HCT116 (cell line): Measurements from ENCODE around the gene ACTBL2. TPM values are rescaled to one million over a fixed set of nuclear protein-coding genes. Genes with fewer than 3 reads are reported as not detected.
A peak's percentile ranks its signal among the peaks of the same experiment; 100 is the strongest.

Source experiments
- ATAC-seq: fragments of 200-7000 bp; cut with Tn5 transposase; 2 replicates; pipeline ENCODE4 v1.9.1; 2020; ENCODE audit warnings: mild to moderate bottlenecking, moderate library complexity
- BruUV-seq: library from RNA; stranded (reverse); fragments of 400-500 nt; replicated peaks from 2 replicates; lab custom pipeline; 2021; lab: Mats Ljungman, UMichigan
- CTCF ChIA-PET: fragments of 300-600 bp; sonication (Branson Sonifier 250); formaldehyde crosslinking; loops from one replicate; lab custom pipeline; 2021; ENCODE audit warnings: antibody characterized with exemption; lab: Charles Lee
- POLR2A ChIA-PET: fragments of 300-600, 350-600 bp; sonication (Branson Sonifier 250); formaldehyde crosslinking; loops from one replicate; lab custom pipeline; 2021; ENCODE audit warnings: antibody characterized with exemption; lab: Charles Lee
- RAD21 ChIA-PET, 2 experiments: fragments of 300-600 bp; sonication (Branson Sonifier 250); formaldehyde crosslinking; loops; one replicate each; lab custom pipeline; 2023; ENCODE audit warnings: low total read pairs in 2 of 2; ENCODE audit not compliant: uncharacterized antibody in 2 of 2, unreplicated experiment in 2 of 2, low non-redundant PET in 1 of 2; lab: Charles Lee
- DNase-seq: peaks from one replicate; pipeline ENCODE4 v3.0.0-alpha.2; 2010; ENCODE audit warnings: low read depth, low spot score
- H2AFZ ChIP-seq: fragments of 200-600 bp; shearing (Covaris generic), sonication (generic); 2 replicates; pipeline ENCODE4 v1.6.1; 2017; ENCODE audit warnings: low read depth, mixed run types, mixed read lengths, antibody characterized with exemption, low read length; ENCODE audit not compliant: poor library complexity, severe bottlenecking
- H3K27ac ChIP-seq: 2 replicates; pipeline ENCODE4 v1.5.1; 2012; ENCODE audit warnings: low read depth, low read length
- H3K27me3 ChIP-seq: fragments of 200-600 bp; sonication (generic); 2 replicates; pipeline ENCODE4 v1.6.1; 2016; ENCODE audit warnings: mixed run types, low read length, mixed read lengths; ENCODE audit not compliant: insufficient read depth
- H3K36me3 ChIP-seq, 2 experiments: fragments of 200-500 bp in 1 of 2; fragments of 200-600 bp in 1 of 2; sonication (Bioruptor generic) in 1 of 2; sonication (generic) in 1 of 2; 2 replicates each; pipeline versions ENCODE4 v1.5.1 to v1.6.1; 2014 to 2016; ENCODE audit warnings: low read length in 2 of 2, inconsistent platforms in 1 of 2, mixed read lengths in 1 of 2, mixed run types in 1 of 2; ENCODE audit not compliant: insufficient read depth in 2 of 2, control insufficient read depth in 1 of 2
- H3K4me1 ChIP-seq, 2 experiments: fragments of 200-600 bp in 1 of 2; sonication (generic) in 1 of 2; 2 replicates each; pipeline versions ENCODE4 v1.5.1 to v1.6.1; 2012 to 2017; ENCODE audit warnings: low read length in 2 of 2, inconsistent platforms in 1 of 2, mild to moderate bottlenecking in 1 of 2, mixed read lengths in 1 of 2, mixed run types in 1 of 2, moderate library complexity in 1 of 2; ENCODE audit not compliant: insufficient read depth in 2 of 2, control insufficient read depth in 1 of 2
- H3K4me2 ChIP-seq: fragments of 200-600 bp; sonication (generic); 2 replicates; pipeline ENCODE4 v1.6.1; 2017; ENCODE audit warnings: mixed run types, low read length, mixed read lengths
- H3K4me3 ChIP-seq, 2 experiments: fragments of 200-600 bp in 1 of 2; sonication (generic) in 1 of 2; replicated peaks in 1 of 2; 2 replicates each; pipeline ENCODE4 v1.5.1; 2011 to 2016; ENCODE audit warnings: low read length in 2 of 2, control low read depth in 1 of 2, low read depth in 1 of 2, mild to moderate bottlenecking in 1 of 2, mixed read lengths in 1 of 2, mixed run types in 1 of 2
- H3K79me2 ChIP-seq: fragments of 200-600 bp; sonication (generic); 2 replicates; pipeline ENCODE4 v1.6.1; 2017; ENCODE audit warnings: mild to moderate bottlenecking, mixed run types, low read length, moderate library complexity, mixed read lengths; ENCODE audit not compliant: insufficient read depth
- H3K9ac ChIP-seq: fragments of 200-600 bp; sonication (generic); 2 replicates; pipeline ENCODE4 v1.6.1; 2016; ENCODE audit warnings: low read length, mixed read lengths
- H3K9me2 ChIP-seq: fragments of 200-600 bp; sonication (generic), shearing (Covaris generic); 2 replicates; pipeline ENCODE4 v1.6.1; 2017; ENCODE audit warnings: mixed run types, mild to moderate bottlenecking, moderate library complexity; ENCODE audit not compliant: insufficient read depth
- H3K9me3 ChIP-seq, 2 experiments: fragments of 200-500 bp in 1 of 2; fragments of 200-600 bp in 1 of 2; sonication (Bioruptor generic) in 1 of 2; sonication (generic) in 1 of 2; 2 replicates each; pipeline ENCODE4 v1.6.1; 2014 to 2017; ENCODE audit warnings: low read length in 2 of 2, mixed read lengths in 2 of 2, inconsistent platforms in 1 of 2, low read depth in 1 of 2, mild to moderate bottlenecking in 1 of 2, mixed run types in 1 of 2, moderate library complexity in 1 of 2; ENCODE audit not compliant: control insufficient read depth in 1 of 2, insufficient read depth in 1 of 2
- H4K20me1 ChIP-seq: fragments of 200-600 bp; sonication (generic), shearing (Covaris generic); 2 replicates; pipeline ENCODE4 v1.6.1; 2017; ENCODE audit warnings: mixed run types, mild to moderate bottlenecking, moderate library complexity; ENCODE audit not compliant: insufficient read depth
- CBX3 ChIP-seq: IDR thresholded peaks from 2 replicates; pipeline ENCODE4 v1.6.1; 2012; ENCODE audit warnings: low read depth
- EGR1 ChIP-seq: IDR thresholded peaks from 2 replicates; pipeline ENCODE4 v1.6.1; 2012; ENCODE audit warnings: low read depth
- ELF1 ChIP-seq: IDR thresholded peaks from 2 replicates; pipeline ENCODE4 v1.6.1; 2012; ENCODE audit warnings: low read depth, borderline replicate concordance
- EZH2 ChIP-seq: fragments of 200-600 bp; sonication (generic); IDR thresholded peaks from 2 replicates; pipeline ENCODE4 v1.6.1; 2017; ENCODE audit warnings: antibody characterized with exemption, mixed run types
- EZH2phosphoT487 ChIP-seq: fragments of 200-600 bp; IDR thresholded peaks from 2 replicates; pipeline ENCODE4 v1.6.1; 2018; ENCODE audit warnings: antibody characterized with exemption, borderline replicate concordance
- FOSL1 ChIP-seq: IDR thresholded peaks from 2 replicates; pipeline ENCODE4 v1.6.1; 2012; ENCODE audit warnings: low read depth
- POLR2A ChIP-seq: IDR thresholded peaks from 2 replicates; pipeline ENCODE4 v1.7.0; 2011; ENCODE audit warnings: borderline replicate concordance; ENCODE audit not compliant: insufficient read depth, insufficient read length; ENCODE audit errors: extremely low read depth
- RAD21 ChIP-seq: IDR thresholded peaks from 2 replicates; pipeline ENCODE4 v1.6.1; 2012; ENCODE audit warnings: low read depth, mild to moderate bottlenecking
- SIN3A ChIP-seq: IDR thresholded peaks from 2 replicates; pipeline ENCODE4 v1.6.1; 2012; ENCODE audit warnings: low read depth
- SP1 ChIP-seq: IDR thresholded peaks from 2 replicates; pipeline ENCODE4 v1.6.1; 2012; ENCODE audit warnings: low read depth
- SRF ChIP-seq: IDR thresholded peaks from 2 replicates; pipeline ENCODE4 v1.6.1; 2012; ENCODE audit warnings: low read depth
- YY1 ChIP-seq: IDR thresholded peaks from 2 replicates; pipeline ENCODE4 v1.6.1; 2011; ENCODE audit warnings: low read length, low read depth, moderate library complexity, mild to moderate bottlenecking; ENCODE audit not compliant: insufficient replicate concordance; ENCODE audit errors: extremely low read depth
- intact Hi-C: fragments of 100-400 bp; cut with micrococcal nuclease; formaldehyde crosslinking; loops from 2 replicates; pipeline ENCODE4 v1.10.0; 2022
- total RNA-seq: library from RNA; stranded (reverse); gene quantifications from one replicate; pipeline ENCODE4 v1.2.1, GENCODE V29; 2021; ENCODE audit not compliant: unreplicated experiment
- TF ChIP-seq, protein P1 (sequence below): IDR thresholded peaks from 2 replicates; pipeline ENCODE4 v1.6.1; 2011; ENCODE audit warnings: mild to moderate bottlenecking, low read length, moderate library complexity; ENCODE audit not compliant: insufficient replicate concordance; ENCODE audit errors: extremely low read depth
- TF ChIP-seq, protein P2 (sequence below): IDR thresholded peaks from 2 replicates; pipeline ENCODE4 v1.6.1; 2012
- TF ChIP-seq, protein P3 (sequence below): IDR thresholded peaks from 2 replicates; pipeline ENCODE4 v1.6.1; 2012
- TF ChIP-seq, protein P4 (sequence below): IDR thresholded peaks from 2 replicates; pipeline ENCODE4 v1.6.1; 2012; ENCODE audit warnings: low read depth
- TF ChIP-seq, protein P5 (sequence below), 3 experiments: fragments of 200-600 bp in 1 of 3; sonication (generic) in 1 of 3; IDR thresholded peaks in 2 of 3; conservative IDR thresholded peaks in 1 of 3; 2 replicates each; pipeline ENCODE4 v1.5.1; 2012 to 2017; ENCODE audit warnings: low read depth in 2 of 3, low read length in 2 of 3, antibody characterized with exemption in 1 of 3, borderline replicate concordance in 1 of 3, control low read depth in 1 of 3, mild to moderate bottlenecking in 1 of 3, mixed read lengths in 1 of 3, mixed run types in 1 of 3, moderate library complexity in 1 of 3; ENCODE audit not compliant: insufficient read depth in 1 of 3

Gene ACTBL2
- total RNA-seq, 1 experiment from 2014 or later, result 0.07 TPM

DNA sequence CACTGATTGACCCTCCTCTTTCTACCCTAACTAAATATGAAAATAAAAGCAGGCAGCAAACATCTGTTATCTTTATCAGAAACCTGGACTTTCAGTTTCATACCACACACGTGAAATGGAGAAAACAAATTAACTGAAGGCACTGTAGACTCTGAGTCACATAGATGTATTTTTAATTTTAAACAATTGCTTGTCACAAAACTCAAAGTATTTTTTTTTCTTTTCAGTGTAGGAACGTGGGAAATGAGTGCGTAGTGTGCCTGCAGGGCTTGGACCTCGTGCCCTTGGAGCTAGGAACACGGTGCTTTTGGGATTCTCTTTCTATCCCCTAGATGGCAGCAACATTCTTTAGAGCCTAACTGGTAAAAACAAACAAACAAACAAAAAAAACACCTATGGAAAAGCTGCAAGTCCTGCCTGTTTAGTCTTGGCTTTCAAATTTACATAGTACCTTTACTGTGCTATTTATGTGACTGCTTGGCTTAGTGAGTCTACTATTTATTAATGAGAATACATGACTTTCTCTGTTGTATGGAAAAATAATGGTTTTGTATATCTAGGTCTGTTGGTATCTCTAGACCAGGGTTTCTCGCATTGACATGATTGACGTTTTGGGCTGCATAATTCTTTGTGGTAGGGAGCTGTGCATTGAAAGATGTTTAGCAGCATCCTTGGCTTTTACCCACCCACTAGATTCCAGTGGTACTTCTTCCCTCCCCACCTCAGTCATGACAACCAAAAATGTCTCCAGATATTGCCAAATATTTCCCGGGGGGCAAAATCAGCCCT, 16.8 kb upstream of the ACTBL2 start:
- Histone ChIP-seq H3K27ac (no peak overlapping the region), H3K36me3 (no peaks in the 10 kb centered on the region), H3K9me2 (no peaks in the 10 kb centered on the region), H3K9ac (no peak overlapping the region; the same call in 1 of the 2 replicates), H3K9me3 (no peaks in the 10 kb centered on the region), H3K27me3 (no peaks in the 10 kb centered on the region), H2AFZ (peak overlapping the region; percentile 67), H3K4me2 (peak overlapping the region; percentile 34), H4K20me1 (no peaks in the 10 kb centered on the region), H3K4me3 (no peak overlapping the region), H3K4me1 (peaks cover 22 to 43% of the 10 kb centered on the region in 2 experiments), H3K79me2 (no peaks in the 10 kb centered on the region)
- peak; percentile 33 for ATAC-seq
- TF ChIP-seq, protein P1, sequence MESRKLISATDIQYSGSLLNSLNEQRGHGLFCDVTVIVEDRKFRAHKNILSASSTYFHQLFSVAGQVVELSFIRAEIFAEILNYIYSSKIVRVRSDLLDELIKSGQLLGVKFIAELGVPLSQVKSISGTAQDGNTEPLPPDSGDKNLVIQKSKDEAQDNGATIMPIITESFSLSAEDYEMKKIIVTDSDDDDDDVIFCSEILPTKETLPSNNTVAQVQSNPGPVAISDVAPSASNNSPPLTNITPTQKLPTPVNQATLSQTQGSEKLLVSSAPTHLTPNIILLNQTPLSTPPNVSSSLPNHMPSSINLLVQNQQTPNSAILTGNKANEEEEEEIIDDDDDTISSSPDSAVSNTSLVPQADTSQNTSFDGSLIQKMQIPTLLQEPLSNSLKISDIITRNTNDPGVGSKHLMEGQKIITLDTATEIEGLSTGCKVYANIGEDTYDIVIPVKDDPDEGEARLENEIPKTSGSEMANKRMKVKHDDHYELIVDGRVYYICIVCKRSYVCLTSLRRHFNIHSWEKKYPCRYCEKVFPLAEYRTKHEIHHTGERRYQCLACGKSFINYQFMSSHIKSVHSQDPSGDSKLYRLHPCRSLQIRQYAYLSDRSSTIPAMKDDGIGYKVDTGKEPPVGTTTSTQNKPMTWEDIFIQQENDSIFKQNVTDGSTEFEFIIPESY, result no peak
- TF ChIP-seq, protein P2, sequence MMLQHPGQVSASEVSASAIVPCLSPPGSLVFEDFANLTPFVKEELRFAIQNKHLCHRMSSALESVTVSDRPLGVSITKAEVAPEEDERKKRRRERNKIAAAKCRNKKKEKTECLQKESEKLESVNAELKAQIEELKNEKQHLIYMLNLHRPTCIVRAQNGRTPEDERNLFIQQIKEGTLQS, result no peak
- TF ChIP-seq, protein P3, sequence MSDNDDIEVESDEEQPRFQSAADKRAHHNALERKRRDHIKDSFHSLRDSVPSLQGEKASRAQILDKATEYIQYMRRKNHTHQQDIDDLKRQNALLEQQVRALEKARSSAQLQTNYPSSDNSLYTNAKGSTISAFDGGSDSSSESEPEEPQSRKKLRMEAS, result peak; percentile 94
- TF ChIP-seq ELF1 (no peak), POLR2A (no peak), SIN3A (no peak), SRF (no peak), YY1 (no peak), EZH2phosphoT487 (no peak), EGR1 (no peak), RAD21 (peak; percentile 93), SP1 (no peak; the same call in 1 of the 2 replicates), FOSL1 (no peak), EZH2 (no peak), CBX3 (peak; percentile 69; the same call in 1 of the 2 replicates)
- TF ChIP-seq, protein P4, sequence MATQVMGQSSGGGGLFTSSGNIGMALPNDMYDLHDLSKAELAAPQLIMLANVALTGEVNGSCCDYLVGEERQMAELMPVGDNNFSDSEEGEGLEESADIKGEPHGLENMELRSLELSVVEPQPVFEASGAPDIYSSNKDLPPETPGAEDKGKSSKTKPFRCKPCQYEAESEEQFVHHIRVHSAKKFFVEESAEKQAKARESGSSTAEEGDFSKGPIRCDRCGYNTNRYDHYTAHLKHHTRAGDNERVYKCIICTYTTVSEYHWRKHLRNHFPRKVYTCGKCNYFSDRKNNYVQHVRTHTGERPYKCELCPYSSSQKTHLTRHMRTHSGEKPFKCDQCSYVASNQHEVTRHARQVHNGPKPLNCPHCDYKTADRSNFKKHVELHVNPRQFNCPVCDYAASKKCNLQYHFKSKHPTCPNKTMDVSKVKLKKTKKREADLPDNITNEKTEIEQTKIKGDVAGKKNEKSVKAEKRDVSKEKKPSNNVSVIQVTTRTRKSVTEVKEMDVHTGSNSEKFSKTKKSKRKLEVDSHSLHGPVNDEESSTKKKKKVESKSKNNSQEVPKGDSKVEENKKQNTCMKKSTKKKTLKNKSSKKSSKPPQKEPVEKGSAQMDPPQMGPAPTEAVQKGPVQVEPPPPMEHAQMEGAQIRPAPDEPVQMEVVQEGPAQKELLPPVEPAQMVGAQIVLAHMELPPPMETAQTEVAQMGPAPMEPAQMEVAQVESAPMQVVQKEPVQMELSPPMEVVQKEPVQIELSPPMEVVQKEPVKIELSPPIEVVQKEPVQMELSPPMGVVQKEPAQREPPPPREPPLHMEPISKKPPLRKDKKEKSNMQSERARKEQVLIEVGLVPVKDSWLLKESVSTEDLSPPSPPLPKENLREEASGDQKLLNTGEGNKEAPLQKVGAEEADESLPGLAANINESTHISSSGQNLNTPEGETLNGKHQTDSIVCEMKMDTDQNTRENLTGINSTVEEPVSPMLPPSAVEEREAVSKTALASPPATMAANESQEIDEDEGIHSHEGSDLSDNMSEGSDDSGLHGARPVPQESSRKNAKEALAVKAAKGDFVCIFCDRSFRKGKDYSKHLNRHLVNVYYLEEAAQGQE, result no peak
- TF ChIP-seq, protein P5, sequence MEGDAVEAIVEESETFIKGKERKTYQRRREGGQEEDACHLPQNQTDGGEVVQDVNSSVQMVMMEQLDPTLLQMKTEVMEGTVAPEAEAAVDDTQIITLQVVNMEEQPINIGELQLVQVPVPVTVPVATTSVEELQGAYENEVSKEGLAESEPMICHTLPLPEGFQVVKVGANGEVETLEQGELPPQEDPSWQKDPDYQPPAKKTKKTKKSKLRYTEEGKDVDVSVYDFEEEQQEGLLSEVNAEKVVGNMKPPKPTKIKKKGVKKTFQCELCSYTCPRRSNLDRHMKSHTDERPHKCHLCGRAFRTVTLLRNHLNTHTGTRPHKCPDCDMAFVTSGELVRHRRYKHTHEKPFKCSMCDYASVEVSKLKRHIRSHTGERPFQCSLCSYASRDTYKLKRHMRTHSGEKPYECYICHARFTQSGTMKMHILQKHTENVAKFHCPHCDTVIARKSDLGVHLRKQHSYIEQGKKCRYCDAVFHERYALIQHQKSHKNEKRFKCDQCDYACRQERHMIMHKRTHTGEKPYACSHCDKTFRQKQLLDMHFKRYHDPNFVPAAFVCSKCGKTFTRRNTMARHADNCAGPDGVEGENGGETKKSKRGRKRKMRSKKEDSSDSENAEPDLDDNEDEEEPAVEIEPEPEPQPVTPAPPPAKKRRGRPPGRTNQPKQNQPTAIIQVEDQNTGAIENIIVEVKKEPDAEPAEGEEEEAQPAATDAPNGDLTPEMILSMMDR (IDR thresholded peaks at IDR 0.05 in 2 of 3, conservative IDR thresholded peaks at IDR 0.05 in 1 of 3; ENCODE audit: borderline replicate concordance in 1 of 3, insufficient read depth in 1 of 3, low read depth in 2 of 3, low read length in 2 of 3), result peak; percentile 61 to 85 (median 63); a peak in 5 of 6 replicates
- DNase-seq, result peak; percentile 62
- ChIA-PET POLR2A (interaction anchor here (0.9 to 1.7 kb wide), 5 partner anchors 151 to 961 kb away, joined by 3 to 5 read pairs (median 3); partner anchors contain the start of gene PLK2), RAD21 (interaction anchor here (0.7 to 2.5 kb wide), 9 partner anchors 201 to 1351 kb away, joined by 3 to 9 read pairs (median 3); partner anchors contain the start of gene PLK2 (in 1 of the 2)), CTCF (interaction anchor here (0.6 to 3.2 kb wide), 18 partner anchors 11 to 962 kb away, joined by 3 to 50 read pairs (median 4); partner anchors contain the start of gene PLK2)
- BruUV-seq, result no TSS peak
- intact Hi-C loops, result loop anchor here (1.0 to 5.0 kb wide), 4 partner anchors 268 to 961 kb away; partner anchors contain the start of gene PLK2
